A673 (cell line): ENCODE results near the gene OR51V1.

Experiments used
- CTCF ChIP-seq: fragments of 300-800, 200-600 bp; sonication (generic); conservative IDR thresholded peaks from 2 replicates; pipeline ENCODE4 v1.5.1; 2017; ENCODE audit warnings: low read depth, mild to moderate bottlenecking, antibody characterized with exemption, low read length, moderate library complexity, mixed read lengths
- EZH2 ChIP-seq: fragments of 200-600 bp; sonication (generic); IDR thresholded peaks from 2 replicates; pipeline ENCODE4 v1.6.1; 2017; ENCODE audit warnings: borderline replicate concordance, low read depth, mild to moderate bottlenecking, mixed read lengths, antibody characterized with exemption, low read length; ENCODE audit not compliant: poor library complexity, severe bottlenecking

- no peak for TF ChIP-seq CTCF
- TF ChIP-seq EZH2, result no peak
These were observed 32.3 kb upstream of the OR51V1 start for GRCh38 chr11:5232821-5233220.
